Common myeloid progenitor, CD34-positive (primary cell): ENCODE measurements around the gene NUP153.

Experiments used
- CTCF ChIA-PET: fragments of 350-600 bp; sonication (Branson Sonifier 250); formaldehyde crosslinking; loops from one replicate; lab custom pipeline; 2021; ENCODE audit warnings: antibody characterized with exemption; lab: Charles Lee
- POLR2A ChIA-PET: fragments of 350-600 bp; sonication (Branson Sonifier 250); formaldehyde crosslinking; loops from one replicate; lab custom pipeline; 2021; ENCODE audit warnings: antibody characterized with exemption; lab: Charles Lee
- DNase-seq, 3 donors: peaks; one replicate each; pipeline versions ENCODE4 v3.0.0 to v3.0.0-alpha.2; 2013
- H3K27ac ChIP-seq, 2 experiments: 1 replicate in 1 of 2; 2 replicates in 1 of 2; pipeline ENCODE4 v1.7.0; 2013; ENCODE audit warnings: inconsistent platforms in 2 of 2, low read length in 2 of 2, mild to moderate bottlenecking in 2 of 2, low read depth in 1 of 2, moderate library complexity in 1 of 2; ENCODE audit not compliant: severe bottlenecking in 2 of 2, insufficient read depth in 1 of 2, poor library complexity in 1 of 2
- H3K27me3 ChIP-seq, 5 experiments: replicated peaks in 2 of 5; 1 replicate in 3 of 5; 2 replicates in 2 of 5; pipeline versions ENCODE4 v1.6.1 to v1.7.0; 2013; ENCODE audit warnings: low read length in 4 of 5, mild to moderate bottlenecking in 2 of 5, moderate library complexity in 2 of 5, inconsistent platforms in 1 of 5; ENCODE audit not compliant: insufficient read depth in 5 of 5, control insufficient read depth in 4 of 5
- H3K36me3 ChIP-seq, 4 experiments: 1 replicate in 2 of 4; 2 replicates in 2 of 4; pipeline versions ENCODE4 v1.6.1 to v1.7.0; 2013; ENCODE audit warnings: low read length in 3 of 4, control low read depth in 1 of 4, mild to moderate bottlenecking in 1 of 4; ENCODE audit not compliant: control insufficient read depth in 4 of 4, insufficient read depth in 4 of 4
- H3K4me1 ChIP-seq, 4 experiments: 1 replicate in 3 of 4; 2 replicates in 1 of 4; pipeline versions ENCODE4 v1.6.1 to v1.7.1; 2013; ENCODE audit warnings: low read length in 3 of 4, mild to moderate bottlenecking in 3 of 4, control low read depth in 1 of 4, inconsistent platforms in 1 of 4, moderate library complexity in 1 of 4; ENCODE audit not compliant: control insufficient read depth in 4 of 4, insufficient read depth in 4 of 4; ENCODE audit errors: control extremely low read depth in 1 of 4
- H3K4me3 ChIP-seq, 7 experiments: 1 replicate in 4 of 7; 2 replicates in 3 of 7; pipeline versions ENCODE4 v1.5.1 to v1.7.0; 2013; ENCODE audit warnings: mild to moderate bottlenecking in 7 of 7, low read length in 6 of 7, moderate library complexity in 6 of 7, inconsistent platforms in 2 of 7, low read depth in 2 of 7, control low read depth in 1 of 7; ENCODE audit not compliant: insufficient read depth in 4 of 7, control insufficient read depth in 1 of 7; ENCODE audit errors: extremely low read depth in 1 of 7
- H3K9me3 ChIP-seq, 5 experiments: 1 replicate in 4 of 5; 2 replicates in 1 of 5; pipeline versions ENCODE4 v1.6.1 to v1.7.1; 2013; ENCODE audit warnings: low read length in 4 of 5, mild to moderate bottlenecking in 2 of 5, inconsistent platforms in 1 of 5, low read depth in 1 of 5, moderate library complexity in 1 of 5; ENCODE audit not compliant: control insufficient read depth in 4 of 5, insufficient read depth in 2 of 5; ENCODE audit errors: control extremely low read depth in 1 of 5
- WGBS: methylation state at CpG from one replicate; pipeline ENCODE4 v1.1.5; 2013; ENCODE audit not compliant: insufficient coverage; 5-methylcytosine and 5-hydroxymethylcytosine counted together

NUP153 gene

DNA sequence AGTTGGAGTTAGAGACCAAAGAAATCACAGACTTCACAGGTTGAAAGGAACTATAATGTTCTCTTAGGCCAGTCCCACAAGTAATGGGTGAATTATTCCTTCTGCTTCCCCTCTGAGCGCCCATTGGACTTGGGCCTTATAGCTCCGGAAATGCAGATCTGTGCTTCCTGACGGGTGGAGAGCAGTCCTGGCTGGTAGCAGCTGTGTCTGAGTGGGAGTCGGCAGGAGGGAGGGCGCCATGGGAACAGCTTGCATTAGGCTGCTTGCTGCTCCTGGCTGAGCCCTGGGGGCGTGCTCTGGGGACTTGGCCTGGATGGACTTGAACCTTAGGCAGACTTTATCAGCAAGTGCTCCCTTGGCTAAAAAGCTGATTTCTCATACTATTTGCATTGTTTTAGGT lies 18.4 kb upstream of the NUP153 start:
- CTCF ChIA-PET: interaction anchor here (2.9 kb wide), 1 partner anchor 10 kb away, joined by 7 read pairs; no protein-coding TSS in a partner anchor
- no peaks in the 10 kb centered on the region for H3K9me3 ChIP-seq
- no peaks in the 10 kb centered on the region for H3K36me3 ChIP-seq
- peaks cover 0 to 6% (median 6%) of the 10 kb centered on the region in 4 experiments for H3K4me1 ChIP-seq
- peak overlapping the region in 1 of 7 experiments; percentile 38 for H3K4me3 ChIP-seq
- WGBS: 12% methylated on average over 5 of the region's 6 CpGs
- POLR2A ChIA-PET: no interaction called here
- DNase-seq: peak in 2 of 3 donors; percentile 56 to 61
- H3K27ac ChIP-seq: no peak overlapping the region
- H3K27me3 ChIP-seq: no peaks in the 10 kb centered on the region

- no peak overlapping the region for H3K4me3 ChIP-seq
- H3K27me3 ChIP-seq: no peaks in the 10 kb centered on the region
- ChIA-PET POLR2A (no interaction called here), CTCF (interaction anchor here (0.6 to 2.9 kb wide), 2 partner anchors 9 to 155 kb away, joined by 3 to 7 read pairs; no protein-coding TSS in a partner anchor)
- no peak overlapping the region for H3K27ac ChIP-seq
- no peak for DNase-seq
- peaks cover 0 to 6% (median 6%) of the 10 kb centered on the region in 4 experiments for H3K4me1 ChIP-seq
- H3K36me3 ChIP-seq: no peaks in the 10 kb centered on the region
- H3K9me3 ChIP-seq: no peaks in the 10 kb centered on the region
- no CpG with 5 or more reads among the region's 3 CpGs for WGBS
These were observed 17.6 kb upstream of the NUP153 start for GRCh38 chr6:17724341-17724740.

DNA sequence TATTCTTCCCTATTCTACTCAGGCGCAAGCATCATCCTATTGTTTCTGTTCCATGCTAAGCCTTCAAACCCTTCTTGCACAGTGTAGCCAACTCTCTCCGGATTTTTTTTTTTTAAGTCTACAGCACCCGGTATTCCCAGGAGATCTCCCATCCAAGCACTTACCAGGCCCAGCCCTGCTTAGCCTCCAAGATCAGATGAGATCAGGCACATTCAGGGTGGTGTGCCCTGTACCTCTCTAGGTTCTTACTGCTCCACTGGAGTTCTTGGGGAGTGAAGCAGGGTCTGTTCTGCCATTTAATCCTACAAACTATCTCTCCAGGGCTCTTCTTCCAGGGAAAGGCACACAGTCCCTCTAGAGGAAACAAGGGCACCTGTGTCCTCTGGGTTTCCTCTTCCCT lies 14.9 kb upstream of the NUP153 start:
- no peak for DNase-seq
- no peak overlapping the region for H3K4me3 ChIP-seq
- H3K36me3 ChIP-seq: no peaks in the 10 kb centered on the region
- ChIA-PET POLR2A (no interaction called here), CTCF (interaction anchor here (1.5 kb wide), 1 partner anchor 83 kb away, joined by 4 read pairs; no protein-coding TSS in a partner anchor)
- H3K4me1 ChIP-seq: peaks cover 0 to 6% (median 6%) of the 10 kb centered on the region in 4 experiments
- H3K9me3 ChIP-seq: no peaks in the 10 kb centered on the region
- 91% methylated on average over 3 of the region's 3 CpGs for WGBS
- no peak overlapping the region for H3K27ac ChIP-seq
- H3K27me3 ChIP-seq: no peaks in the 10 kb centered on the region

DNA sequence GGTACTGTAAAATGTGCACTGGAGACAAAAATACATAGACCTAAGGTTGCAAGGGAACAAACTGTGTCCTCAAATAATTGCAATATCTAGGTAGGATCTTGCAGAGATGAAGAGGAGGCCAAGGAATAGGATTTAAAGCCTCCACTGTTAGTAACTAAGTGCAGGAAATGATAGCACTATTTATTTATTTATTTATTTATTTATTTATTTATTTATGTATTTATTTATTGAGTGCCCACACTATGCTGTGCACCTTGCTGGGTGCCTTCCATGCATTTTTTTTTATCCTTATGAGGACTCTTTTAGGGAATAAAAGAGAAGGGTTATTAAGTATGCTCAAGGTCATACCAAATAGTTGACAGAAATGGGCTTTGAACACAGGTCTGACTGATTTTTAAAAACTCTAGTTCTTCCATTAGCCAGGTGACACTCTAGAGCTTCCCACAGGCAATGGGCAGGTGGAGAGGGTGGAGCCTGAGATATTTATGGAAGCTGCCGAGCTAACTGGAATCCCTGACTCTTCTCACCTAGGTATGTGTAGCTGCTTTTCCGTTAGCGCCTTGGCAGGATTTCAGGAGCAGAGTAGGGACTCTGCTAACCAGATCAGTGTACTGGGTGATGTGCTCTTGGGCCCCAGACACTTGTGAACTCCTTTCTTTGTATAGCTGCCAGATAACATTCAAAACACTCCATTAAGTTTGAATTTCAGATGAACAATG lies 12.8 kb upstream of the NUP153 start:
- no peak for DNase-seq
- H3K36me3 ChIP-seq: no peaks in the 10 kb centered on the region
- ChIA-PET POLR2A (interaction anchor here (0.7 kb wide), 1 partner anchor 94 kb away, joined by 3 read pairs; no protein-coding TSS in a partner anchor), CTCF (no interaction called here)
- H3K4me1 ChIP-seq: peaks cover 0 to 11% (median 6%) of the 10 kb centered on the region in 4 experiments
- H3K27ac ChIP-seq: no peak overlapping the region
- no peaks in the 10 kb centered on the region for H3K27me3 ChIP-seq
- 90% methylated on average over 2 of the region's 3 CpGs for WGBS
- no peak overlapping the region for H3K4me3 ChIP-seq
- H3K9me3 ChIP-seq: no peaks in the 10 kb centered on the region

GRCh38 chr6:17716221-17716620 lies 9.5 kb upstream of the NUP153 start:
- ChIA-PET POLR2A (no interaction called here), CTCF (interaction anchor here (1.4 kb wide), 1 partner anchor 19 kb away, joined by 5 read pairs; no protein-coding TSS in a partner anchor)
- DNase-seq: no peak

GRCh38 chr6:17714879-17715851 lies 8.4 kb upstream of the NUP153 start:
- DNase-seq: peak; percentile 74 to 89 (median 87)
- 66% methylated on average over 7 of the region's 10 CpGs for WGBS
- no peaks in the 10 kb centered on the region for H3K36me3 ChIP-seq
- ChIA-PET CTCF (interaction anchor here (0.6 to 1.4 kb wide), 5 partner anchors 9 to 428 kb away, joined by 3 to 7 read pairs (median 4); partner anchors contain the start of gene FAM8A1), POLR2A (no interaction called here)
- H3K4me3 ChIP-seq: peak overlapping the region in 2 of 7 experiments; percentile 22 to 29
- H3K27ac ChIP-seq: no peak overlapping the region
- H3K27me3 ChIP-seq: no peaks in the 10 kb centered on the region
- H3K9me3 ChIP-seq: no peaks in the 10 kb centered on the region
- peaks cover 0 to 14% (median 6%) of the 10 kb centered on the region in 4 experiments for H3K4me1 ChIP-seq

More at GRCh38 chr6:17716221-17716620, 9.5 kb upstream of the NUP153 start:
- peaks cover 0 to 14% (median 6%) of the 10 kb centered on the region in 4 experiments for H3K4me1 ChIP-seq
- no peaks in the 10 kb centered on the region for H3K36me3 ChIP-seq
- no peak overlapping the region for H3K27ac ChIP-seq
- H3K4me3 ChIP-seq: no peak overlapping the region
- no peaks in the 10 kb centered on the region for H3K9me3 ChIP-seq
- H3K27me3 ChIP-seq: no peaks in the 10 kb centered on the region
- WGBS: 92% methylated on average over 1 of the region's 2 CpGs
